Esophagus muscularis mucosa (tissue), 4 donors: ENCODE results near the gene CARMIL3.
"Not testable (repeated sequence)": the region's sequence is repeated elsewhere in the genome, so short reads cannot be mapped to it uniquely, and the experiment has no call there.

Experiments
- EP300 ChIP-seq: sonication (generic); formaldehyde crosslinking; IDR thresholded peaks from one replicate; pipeline ENCODE4 v1.6.1; 2017; ENCODE audit warnings: antibody characterized with exemption
- POLR2A ChIP-seq: fragments of 450-650 bp; IDR thresholded peaks from one replicate; pipeline ENCODE4 v1.6.1; 2017; ENCODE audit warnings: antibody characterized with exemption, moderate library complexity, mild to moderate bottlenecking, low read depth
- POLR2AphosphoS5 ChIP-seq, 2 donors: sonication (generic); formaldehyde crosslinking; IDR thresholded peaks; one replicate each; pipeline ENCODE4 v1.6.1; 2017; ENCODE audit warnings: antibody characterized with exemption in 2 of 2
- TF ChIP-seq, protein P1 (sequence below), 3 experiments: fragments of 200-600 bp in 2 of 3; fragments of 450-650 bp in 1 of 3; sonication (generic) in 2 of 3; IDR thresholded peaks; one replicate each; pipeline ENCODE4 v1.5.1; 2017 to 2019; ENCODE audit warnings: antibody characterized with exemption in 3 of 3, mild to moderate bottlenecking in 2 of 3, moderate library complexity in 1 of 3

DNA sequence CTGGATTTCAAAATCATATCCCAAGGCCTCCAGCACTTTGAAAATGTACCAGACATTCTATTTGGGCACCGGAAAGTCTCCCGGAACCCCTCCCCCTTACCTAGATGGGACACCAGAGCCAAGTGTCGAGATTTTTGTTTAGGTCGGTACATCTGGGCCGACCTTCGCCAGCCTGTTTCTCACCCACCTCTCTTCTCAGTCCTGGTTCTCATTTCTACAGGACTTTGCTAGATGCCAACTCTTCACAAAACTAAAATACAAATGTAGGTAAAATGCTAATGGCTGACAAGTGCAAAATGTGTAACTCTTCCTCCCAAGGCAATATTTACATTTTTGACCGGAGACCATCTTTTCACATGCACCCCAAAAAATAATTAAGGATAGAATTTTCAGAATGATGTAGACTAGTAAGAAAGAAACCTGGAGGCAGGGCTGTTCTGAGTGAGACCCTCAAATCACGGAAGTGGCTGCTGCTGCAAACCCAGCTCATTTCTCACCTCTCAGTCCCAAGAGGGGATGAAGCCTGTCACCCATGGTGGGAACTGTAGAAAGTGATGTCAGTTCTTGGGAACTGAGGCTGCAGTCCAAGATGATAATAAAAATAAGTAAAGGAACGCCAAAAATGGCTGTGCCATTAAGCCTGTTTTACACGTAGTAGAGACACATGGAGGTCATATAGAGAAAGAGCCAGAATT, 14.7 kb upstream of the CARMIL3 start:
- TF ChIP-seq, protein P1, sequence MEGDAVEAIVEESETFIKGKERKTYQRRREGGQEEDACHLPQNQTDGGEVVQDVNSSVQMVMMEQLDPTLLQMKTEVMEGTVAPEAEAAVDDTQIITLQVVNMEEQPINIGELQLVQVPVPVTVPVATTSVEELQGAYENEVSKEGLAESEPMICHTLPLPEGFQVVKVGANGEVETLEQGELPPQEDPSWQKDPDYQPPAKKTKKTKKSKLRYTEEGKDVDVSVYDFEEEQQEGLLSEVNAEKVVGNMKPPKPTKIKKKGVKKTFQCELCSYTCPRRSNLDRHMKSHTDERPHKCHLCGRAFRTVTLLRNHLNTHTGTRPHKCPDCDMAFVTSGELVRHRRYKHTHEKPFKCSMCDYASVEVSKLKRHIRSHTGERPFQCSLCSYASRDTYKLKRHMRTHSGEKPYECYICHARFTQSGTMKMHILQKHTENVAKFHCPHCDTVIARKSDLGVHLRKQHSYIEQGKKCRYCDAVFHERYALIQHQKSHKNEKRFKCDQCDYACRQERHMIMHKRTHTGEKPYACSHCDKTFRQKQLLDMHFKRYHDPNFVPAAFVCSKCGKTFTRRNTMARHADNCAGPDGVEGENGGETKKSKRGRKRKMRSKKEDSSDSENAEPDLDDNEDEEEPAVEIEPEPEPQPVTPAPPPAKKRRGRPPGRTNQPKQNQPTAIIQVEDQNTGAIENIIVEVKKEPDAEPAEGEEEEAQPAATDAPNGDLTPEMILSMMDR (IDR thresholded peaks at IDR 0.05): not testable (repeated sequence)
- TF ChIP-seq EP300; POLR2A; POLR2AphosphoS5 (IDR thresholded peaks at IDR 0.05): not testable (repeated sequence)
